GM12874 (cell line): ENCODE measurements around the gene KCNQ4.

Experiments used
- CTCF ChIP-seq: IDR thresholded peaks from 2 replicates; pipeline ENCODE4 v1.5.1; 2011; ENCODE audit warnings: low read depth, mild to moderate bottlenecking, control low read depth, low read length, moderate library complexity; ENCODE audit not compliant: insufficient read depth

The KCNQ4 gene

GRCh38 chr1:40808002-40808401 lies 24.4 kb downstream of the KCNQ4 start:
- no peak for TF ChIP-seq CTCF

- no peak for TF ChIP-seq CTCF
These were observed 24.9 kb downstream of the KCNQ4 start for GRCh38 chr1:40808444-40808843.

GRCh38 chr1:40808909-40809308 lies 25.3 kb downstream of the KCNQ4 start:
- TF ChIP-seq CTCF, result no peak

- TF ChIP-seq CTCF, result no peak
These were observed 27.3 kb downstream of the KCNQ4 start for GRCh38 chr1:40810927-40811326.

- no peak for TF ChIP-seq CTCF
These were observed 31.8 kb downstream of the KCNQ4 start for GRCh38 chr1:40815420-40815819.

GRCh38 chr1:40817791-40818263 lies 34.2 kb downstream of the KCNQ4 start:
- no peak for TF ChIP-seq CTCF

GRCh38 chr1:40818264-40818961 lies 34.8 kb downstream of the KCNQ4 start:
- no peak for TF ChIP-seq CTCF
